ENCODE results near the gene EHMT2.
A peak's percentile ranks its signal among the peaks of the same experiment; 100 is the strongest.
"Not testable (repeated sequence)": the region's sequence is repeated elsewhere in the genome, so short reads cannot be mapped to it uniquely, and the experiment has no call there.

The EHMT2 gene

GRCh38 chr6:31897612-31898382 lies at the start of gene EHMT2:
Gene EHMT2 (minus strand): TSS chr6:31897698. CDS start chr6:31897677, 21 bp downstream.
- peak; percentile 69 for DNase-seq

- no peak for DNase-seq
Observed at GRCh38 chr6:31947070-31947675, 49.7 kb upstream of the EHMT2 start.

- no peak for DNase-seq
Observed at GRCh38 chr6:31946370-31946885, 48.9 kb upstream of the EHMT2 start.

- DNase-seq, result no peak
Observed at GRCh38 chr6:31945507-31946369, 48.2 kb upstream of the EHMT2 start, which contains the start of gene CFB. Gene CFB (plus strand): TSS chr6:31946095. CDS start chr6:31946222, 127 bp downstream.

GRCh38 chr6:31945154-31945506 lies 47.6 kb upstream of the EHMT2 start:
- no peak for DNase-seq

GRCh38 chr6:31943742-31944141 lies 46.2 kb upstream of the EHMT2 start:
- no peak for DNase-seq

- DNase-seq, result no peak
Observed at GRCh38 chr6:31940256-31940664, 42.8 kb upstream of the EHMT2 start.

GRCh38 chr6:31935823-31936222 lies 38.3 kb upstream of the EHMT2 start:
- no peak for DNase-seq

- no peak for DNase-seq
Observed at GRCh38 chr6:31935021-31935420, 37.5 kb upstream of the EHMT2 start.

- DNase-seq, result no peak
Observed at GRCh38 chr6:31933537-31933936, 36.0 kb upstream of the EHMT2 start.

GRCh38 chr6:31932137-31932536 lies 34.6 kb upstream of the EHMT2 start:
- not testable (repeated sequence) for DNase-seq

GRCh38 chr6:31930962-31931361 lies 33.5 kb upstream of the EHMT2 start:
- DNase-seq, result no peak

GRCh38 chr6:31928672-31928939 lies 31.1 kb upstream of the EHMT2 start:
- no peak for DNase-seq

- DNase-seq, result no peak
Observed at GRCh38 chr6:31927863-31928671, 30.6 kb upstream of the EHMT2 start.

GRCh38 chr6:31927242-31927862 lies 29.9 kb upstream of the EHMT2 start, which contains the start of gene C2:
Gene C2 (plus strand): TSS chr6:31927717. CDS start chr6:31927753, 36 bp downstream.
- DNase-seq, result no peak

GRCh38 chr6:31922942-31923341 lies 25.4 kb upstream of the EHMT2 start:
- no peak for DNase-seq

GRCh38 chr6:31920811-31921210 lies 23.3 kb upstream of the EHMT2 start:
- no peak for DNase-seq

- no peak for DNase-seq
Observed at GRCh38 chr6:31919624-31920303, 22.3 kb upstream of the EHMT2 start.

GRCh38 chr6:31918069-31918720 lies 20.7 kb upstream of the EHMT2 start:
- no peak for DNase-seq

GRCh38 chr6:31915756-31916155 lies 18.3 kb upstream of the EHMT2 start:
- DNase-seq, result no peak

GRCh38 chr6:31915351-31915750 lies 17.9 kb upstream of the EHMT2 start:
- DNase-seq, result no peak
